Frontal cortex (tissue), 4 donors: ENCODE measurements around the gene ITGB8. TPM values are rescaled to one million over a fixed set of nuclear protein-coding genes. Genes with fewer than 3 reads are reported as not detected.

Experiments
- DNase-seq, 2 donors: peaks; one replicate each; pipeline ENCODE4 v3.0.0; 2012; ENCODE audit warnings: low spot score in 2 of 2
- FAIRE-seq: peaks from 2 replicates; lab custom pipeline; 2012; peaks lifted over from hg19 to GRCh38; lab: Jason Lieb, UNC
- total RNA-seq: library from RNA; depleted of rRNA; stranded (reverse); fragments of >200 nt; gene quantifications from one replicate; pipeline ENCODE4 v1.2.3, GENCODE V29; 2014
- donor health status: control.
- donor health status: control.
- donor health status: control.

Gene ITGB8
- total RNA-seq, 1 donor from 2014 or later, result 66.9 TPM

- DNase-seq, result no peak
- FAIRE-seq, result no peak
Measured at GRCh38 chr7:20306180-20306946, 24.3 kb upstream of the ITGB8 start.

DNA sequence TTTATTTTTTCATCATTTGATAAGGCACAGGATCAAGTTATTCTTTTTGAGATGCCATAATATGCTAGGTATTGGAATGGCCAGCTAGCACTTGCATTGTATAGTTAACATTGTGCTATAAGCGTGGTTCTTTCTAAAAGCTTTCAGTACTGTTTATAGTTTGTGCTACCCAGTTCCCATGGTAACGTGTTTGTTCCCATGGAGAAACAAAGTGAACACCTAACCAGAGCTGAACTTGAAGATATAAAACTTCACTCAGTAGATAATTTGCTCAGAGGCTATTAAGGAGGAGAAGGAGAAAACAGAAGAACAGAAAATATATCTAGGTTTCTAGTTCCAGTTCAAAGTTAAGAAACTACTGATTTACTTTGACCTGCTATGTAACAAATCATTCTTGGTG lies 23.6 kb upstream of the ITGB8 start:
- DNase-seq, result no peak

DNA sequence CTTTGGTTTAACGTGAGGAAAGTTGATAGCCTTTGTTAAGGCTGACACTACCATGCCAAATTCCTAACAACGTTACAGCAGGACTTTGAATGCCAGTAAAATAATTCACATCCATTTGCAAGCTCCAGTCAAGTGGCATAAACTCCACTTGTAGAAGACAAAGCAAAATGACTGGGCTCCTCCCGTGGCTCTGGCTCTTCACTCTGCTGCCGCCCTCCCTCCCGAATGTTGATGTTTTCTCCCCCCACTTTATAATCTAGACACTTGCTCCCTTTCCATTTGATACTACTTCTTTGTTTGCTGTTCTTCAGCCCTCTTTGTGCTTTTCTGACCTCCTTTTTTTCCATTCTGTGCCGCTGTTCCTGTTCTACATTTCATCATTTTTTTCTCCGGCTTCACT lies 22.8 kb upstream of the ITGB8 start:
- no peak for FAIRE-seq
- no peak for DNase-seq

More for the DNA sequence above, 23.6 kb upstream of the ITGB8 start:
- no peak for FAIRE-seq

GRCh38 chr7:20310301-20310700 lies 20.4 kb upstream of the ITGB8 start:
- FAIRE-seq, result no peak

GRCh38 chr7:20310963-20311742 lies 19.5 kb upstream of the ITGB8 start:
- DNase-seq, result no peak
- peak; percentile 70 for FAIRE-seq

More at GRCh38 chr7:20310301-20310700, 20.4 kb upstream of the ITGB8 start:
- DNase-seq, result no peak

GRCh38 chr7:20311743-20312042 lies 19.0 kb upstream of the ITGB8 start:
- no peak for FAIRE-seq
- no peak for DNase-seq

GRCh38 chr7:20312562-20312961 lies 18.1 kb upstream of the ITGB8 start:
- no peak for DNase-seq
- no peak for FAIRE-seq

GRCh38 chr7:20313626-20314025 lies 17.1 kb upstream of the ITGB8 start:
- FAIRE-seq (no peak), DNase-seq (no peak)

DNA sequence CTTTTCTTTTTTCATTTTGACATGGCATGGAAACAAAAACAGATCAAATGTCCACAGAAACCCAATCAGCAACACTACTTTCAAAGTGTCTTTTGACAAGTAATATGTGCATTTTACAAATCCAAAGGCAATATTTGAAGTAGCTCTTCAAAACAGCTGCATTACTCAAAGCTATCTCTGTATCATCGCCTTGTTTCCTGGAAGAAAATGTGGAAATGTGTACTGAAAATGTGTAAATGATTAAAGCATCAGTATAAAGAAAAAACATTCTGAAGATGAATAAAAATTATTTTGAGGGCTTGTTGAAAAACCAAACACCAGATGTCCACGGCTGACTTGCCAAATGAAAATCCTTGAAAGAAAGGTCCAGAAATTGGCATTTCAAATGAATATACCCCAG lies 16.5 kb upstream of the ITGB8 start:
- DNase-seq (no peak), FAIRE-seq (no peak)

DNA sequence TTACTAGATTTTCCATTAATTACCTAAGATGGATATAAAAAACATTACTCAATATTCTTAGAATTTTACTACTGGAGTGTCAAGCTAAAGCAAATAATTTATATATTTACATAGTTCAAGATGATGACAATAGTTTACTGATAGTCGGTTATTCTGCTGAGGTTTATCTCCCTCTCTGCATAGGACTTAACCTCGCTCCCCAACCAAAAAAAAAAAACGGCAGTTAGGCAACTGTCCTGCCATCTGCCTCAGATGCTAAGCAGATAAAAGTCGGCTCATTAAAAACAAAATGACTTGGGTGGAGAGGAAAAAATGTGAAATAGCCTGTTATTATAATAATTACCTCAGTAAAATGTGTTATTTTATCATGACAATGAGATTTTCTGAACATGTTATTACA lies 14.0 kb upstream of the ITGB8 start:
- FAIRE-seq, result no peak
- no peak for DNase-seq

DNA sequence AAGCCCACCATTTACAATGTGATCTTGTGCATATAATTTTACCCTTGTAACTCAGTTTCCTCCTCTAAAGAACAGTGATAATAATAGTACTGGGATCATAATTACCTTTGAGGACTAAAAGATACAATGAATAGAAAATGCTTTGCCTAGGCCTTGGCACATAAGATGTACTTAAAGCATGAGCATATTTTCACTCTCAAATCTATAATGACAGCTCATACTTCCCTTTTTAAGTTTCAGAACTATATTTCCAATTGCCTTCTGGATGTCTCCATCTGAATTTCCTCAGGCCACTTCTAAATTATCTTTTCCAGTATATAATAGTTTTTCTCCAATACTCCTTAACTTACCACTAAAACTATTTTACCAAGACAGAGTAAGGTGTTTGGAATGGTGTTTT lies 13.3 kb upstream of the ITGB8 start:
- no peak for FAIRE-seq
- DNase-seq, result no peak

GRCh38 chr7:20318933-20319332 lies 11.8 kb upstream of the ITGB8 start:
- no peak for DNase-seq
- FAIRE-seq, result no peak

GRCh38 chr7:20320322-20320721 lies 10.4 kb upstream of the ITGB8 start:
- DNase-seq (no peak), FAIRE-seq (no peak)

DNA sequence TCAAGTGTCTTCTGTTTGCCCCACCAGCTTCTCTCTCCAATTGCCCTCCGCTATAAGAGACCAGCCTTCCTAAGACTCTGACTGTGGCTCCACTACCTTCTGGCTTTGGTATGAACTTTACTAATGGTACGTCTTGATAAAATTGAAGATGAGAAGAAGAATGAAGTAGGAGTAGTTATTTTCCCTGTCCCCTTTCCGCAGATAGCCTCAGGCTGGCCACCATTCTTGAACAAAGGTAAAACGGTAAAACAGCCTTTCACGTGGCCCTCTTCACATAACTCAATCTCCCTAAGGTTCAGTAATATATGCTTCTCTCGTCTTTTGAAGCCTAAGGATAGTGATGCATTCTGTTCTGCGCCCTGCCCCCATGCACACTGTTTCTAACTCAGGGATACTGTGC lies 9.9 kb upstream of the ITGB8 start:
- FAIRE-seq, result no peak
- no peak for DNase-seq

DNA sequence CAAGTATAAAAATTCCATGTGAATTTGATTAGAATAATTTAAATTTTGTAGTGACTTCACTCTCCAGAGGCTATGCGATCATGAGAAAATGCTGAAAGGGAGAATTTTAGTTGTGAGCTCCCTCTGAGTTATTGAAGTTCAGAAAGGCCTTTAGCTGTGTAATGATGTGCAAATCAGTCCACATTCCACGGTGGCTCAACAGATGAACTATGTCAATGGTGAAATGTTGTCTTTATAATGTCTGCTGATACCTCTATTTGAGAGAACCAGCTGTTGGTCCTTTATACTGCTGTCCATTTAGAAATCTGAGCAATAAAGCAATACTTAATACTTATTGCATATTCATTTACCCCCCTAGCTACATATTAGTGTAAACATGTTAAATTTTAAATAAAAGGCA lies 7.1 kb upstream of the ITGB8 start:
- DNase-seq (no peak), FAIRE-seq (no peak)

- DNase-seq, result no peak
- no peak for FAIRE-seq
Measured at GRCh38 chr7:20326342-20326741, 4.4 kb upstream of the ITGB8 start.

- DNase-seq (no peak), FAIRE-seq (no peak)
Measured at GRCh38 chr7:20327055-20327454, 3.6 kb upstream of the ITGB8 start.

DNA sequence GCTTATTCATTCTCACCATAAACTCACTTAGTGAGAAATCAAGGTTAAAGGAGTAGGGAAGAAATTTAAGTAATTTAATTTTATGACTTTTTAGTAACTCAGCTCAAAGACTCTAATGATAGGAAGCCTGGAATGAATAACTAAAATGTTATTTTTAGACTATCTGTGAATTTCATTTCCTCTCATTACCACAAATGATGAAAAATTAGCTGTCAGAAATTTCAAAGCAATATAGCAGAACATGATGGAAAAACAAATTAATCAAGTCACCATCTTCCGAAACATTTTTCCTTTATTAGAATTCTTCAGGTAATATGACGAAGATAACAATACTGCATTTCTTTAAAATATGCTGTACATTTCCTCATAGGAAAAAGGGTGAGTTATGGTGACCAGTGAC lies 2.7 kb upstream of the ITGB8 start:
- FAIRE-seq, result no peak
- no peak for DNase-seq

DNA sequence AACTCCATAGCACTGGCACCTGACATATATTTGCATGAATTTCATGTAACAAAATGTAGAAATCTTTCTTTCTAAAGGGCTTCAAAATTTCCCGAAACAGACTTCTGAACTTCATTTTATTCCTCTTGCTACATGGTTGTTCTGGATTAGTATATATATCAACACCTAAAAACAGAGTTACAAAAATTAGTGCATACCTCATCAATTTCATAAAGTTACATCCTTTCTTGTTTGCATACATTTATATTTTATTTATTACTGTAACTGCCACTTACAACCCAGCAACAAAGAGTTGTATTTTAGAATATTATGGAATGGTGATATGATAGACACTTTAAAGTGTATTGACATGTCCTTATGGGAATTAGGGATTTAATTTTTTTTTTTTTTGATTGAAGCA lies 2.0 kb upstream of the ITGB8 start:
- FAIRE-seq, result no peak
- no peak for DNase-seq

DNA sequence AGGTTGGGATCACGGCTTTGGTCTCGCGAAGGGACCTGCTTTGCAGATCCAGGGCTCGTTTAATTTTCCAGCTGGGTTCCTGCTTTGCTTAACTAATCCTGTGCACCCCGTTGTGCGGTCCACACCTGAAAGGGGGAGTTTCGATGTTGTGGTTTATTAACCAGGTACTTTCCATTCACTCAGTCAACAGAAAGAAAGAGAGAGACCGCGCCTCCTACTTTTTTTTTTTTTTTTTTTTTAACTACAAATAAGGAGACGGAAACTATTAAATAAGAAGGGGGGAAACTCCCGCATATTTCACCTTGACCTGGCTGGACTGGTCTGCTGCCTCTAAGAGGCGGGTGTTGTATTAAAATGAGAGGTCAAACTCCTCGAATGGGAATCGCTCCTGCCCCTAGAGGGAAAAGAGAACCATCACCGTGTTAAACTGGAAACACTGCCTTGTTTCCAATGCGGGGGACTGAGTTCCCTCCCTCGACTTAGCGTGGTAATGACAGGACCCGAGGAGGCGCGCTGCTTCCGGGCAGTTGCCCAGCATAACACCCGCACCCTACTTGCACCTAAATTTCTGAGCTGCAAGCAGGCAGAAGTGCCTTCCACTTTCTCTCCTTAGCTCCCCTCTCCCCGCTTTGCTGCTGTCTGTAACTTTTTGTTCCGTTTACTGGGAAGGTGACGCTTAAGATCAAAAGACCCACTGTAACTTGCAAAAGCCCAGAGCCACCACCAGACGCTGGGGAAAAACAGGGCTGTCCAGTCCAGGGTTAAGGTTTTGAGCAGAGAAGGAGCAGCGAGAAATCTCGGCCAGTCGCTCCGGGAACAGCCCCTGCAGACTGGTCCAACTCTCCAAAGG lies 1.1 kb upstream of the ITGB8 start:
- DNase-seq, result peak; percentile 58 to 61
- FAIRE-seq, result no peak
